ENCODE measurements around the gene SEC22C. TPM values are rescaled to one million over a fixed set of nuclear protein-coding genes. Genes with fewer than 3 reads are reported as not detected.

Gene SEC22C
- total and polyA plus RNA-seq, 2 of the 13 experiments (the other 11 are each of a cell fraction or from before 2014, with no cell fraction given): 20.0 to 40.0 TPM

- TF ChIP-seq, protein P1, sequence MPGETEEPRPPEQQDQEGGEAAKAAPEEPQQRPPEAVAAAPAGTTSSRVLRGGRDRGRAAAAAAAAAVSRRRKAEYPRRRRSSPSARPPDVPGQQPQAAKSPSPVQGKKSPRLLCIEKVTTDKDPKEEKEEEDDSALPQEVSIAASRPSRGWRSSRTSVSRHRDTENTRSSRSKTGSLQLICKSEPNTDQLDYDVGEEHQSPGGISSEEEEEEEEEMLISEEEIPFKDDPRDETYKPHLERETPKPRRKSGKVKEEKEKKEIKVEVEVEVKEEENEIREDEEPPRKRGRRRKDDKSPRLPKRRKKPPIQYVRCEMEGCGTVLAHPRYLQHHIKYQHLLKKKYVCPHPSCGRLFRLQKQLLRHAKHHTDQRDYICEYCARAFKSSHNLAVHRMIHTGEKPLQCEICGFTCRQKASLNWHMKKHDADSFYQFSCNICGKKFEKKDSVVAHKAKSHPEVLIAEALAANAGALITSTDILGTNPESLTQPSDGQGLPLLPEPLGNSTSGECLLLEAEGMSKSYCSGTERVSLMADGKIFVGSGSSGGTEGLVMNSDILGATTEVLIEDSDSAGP (CRISPR knock-in tag; IDR thresholded peaks at IDR 0.05; ENCODE audit: borderline replicate concordance): peak; percentile 89
- TF ChIP-seq RXRB (CRISPR knock-in tag; IDR thresholded peaks at IDR 0.05; ENCODE audit: borderline replicate concordance) (peak; percentile 10), GTF2F1 (IDR thresholded peaks at IDR 0.05; ENCODE audit: low read length) (no peak), ARNT2 (CRISPR knock-in tag; IDR thresholded peaks at IDR 0.05; ENCODE audit: low read depth) (peak; percentile 92), BRCA1 (CRISPR knock-in tag; IDR thresholded peaks at IDR 0.05) (peak; percentile 32; the same call in 1 of the 2 replicates), U2AF1 (optimal IDR thresholded peaks at IDR 0.05; ENCODE audit: low read depth, low read length) (no peak), ZNF720 (CRISPR knock-in tag; IDR thresholded peaks at IDR 0.05) (no peak), ISL2 (CRISPR knock-in tag; IDR thresholded peaks at IDR 0.05) (peak; percentile 74), ARID2 (CRISPR knock-in tag; IDR thresholded peaks at IDR 0.05; ENCODE audit: borderline replicate concordance) (0 out of 2 replicates have a peak, but pooled peaks have one; percentile 12), NFRKB (IDR thresholded peaks at IDR 0.05) (no peak), FUBP1 (CRISPR knock-in tag; IDR thresholded peaks at IDR 0.05; ENCODE audit: borderline replicate concordance) (0 out of 2 replicates have a peak, but pooled peaks have one; percentile 31), ZNF704 (CRISPR knock-in tag; IDR thresholded peaks at IDR 0.05; ENCODE audit: borderline replicate concordance) (no peak)
- TF ChIP-seq, protein P2, sequence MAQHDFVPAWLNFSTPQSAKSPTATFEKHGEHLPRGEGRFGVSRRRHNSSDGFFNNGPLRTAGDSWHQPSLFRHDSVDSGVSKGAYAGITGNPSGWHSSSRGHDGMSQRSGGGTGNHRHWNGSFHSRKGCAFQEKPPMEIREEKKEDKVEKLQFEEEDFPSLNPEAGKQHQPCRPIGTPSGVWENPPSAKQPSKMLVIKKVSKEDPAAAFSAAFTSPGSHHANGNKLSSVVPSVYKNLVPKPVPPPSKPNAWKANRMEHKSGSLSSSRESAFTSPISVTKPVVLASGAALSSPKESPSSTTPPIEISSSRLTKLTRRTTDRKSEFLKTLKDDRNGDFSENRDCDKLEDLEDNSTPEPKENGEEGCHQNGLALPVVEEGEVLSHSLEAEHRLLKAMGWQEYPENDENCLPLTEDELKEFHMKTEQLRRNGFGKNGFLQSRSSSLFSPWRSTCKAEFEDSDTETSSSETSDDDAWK (CRISPR knock-in tag; IDR thresholded peaks at IDR 0.05): no peak
- TF ChIP-seq, protein P3, sequence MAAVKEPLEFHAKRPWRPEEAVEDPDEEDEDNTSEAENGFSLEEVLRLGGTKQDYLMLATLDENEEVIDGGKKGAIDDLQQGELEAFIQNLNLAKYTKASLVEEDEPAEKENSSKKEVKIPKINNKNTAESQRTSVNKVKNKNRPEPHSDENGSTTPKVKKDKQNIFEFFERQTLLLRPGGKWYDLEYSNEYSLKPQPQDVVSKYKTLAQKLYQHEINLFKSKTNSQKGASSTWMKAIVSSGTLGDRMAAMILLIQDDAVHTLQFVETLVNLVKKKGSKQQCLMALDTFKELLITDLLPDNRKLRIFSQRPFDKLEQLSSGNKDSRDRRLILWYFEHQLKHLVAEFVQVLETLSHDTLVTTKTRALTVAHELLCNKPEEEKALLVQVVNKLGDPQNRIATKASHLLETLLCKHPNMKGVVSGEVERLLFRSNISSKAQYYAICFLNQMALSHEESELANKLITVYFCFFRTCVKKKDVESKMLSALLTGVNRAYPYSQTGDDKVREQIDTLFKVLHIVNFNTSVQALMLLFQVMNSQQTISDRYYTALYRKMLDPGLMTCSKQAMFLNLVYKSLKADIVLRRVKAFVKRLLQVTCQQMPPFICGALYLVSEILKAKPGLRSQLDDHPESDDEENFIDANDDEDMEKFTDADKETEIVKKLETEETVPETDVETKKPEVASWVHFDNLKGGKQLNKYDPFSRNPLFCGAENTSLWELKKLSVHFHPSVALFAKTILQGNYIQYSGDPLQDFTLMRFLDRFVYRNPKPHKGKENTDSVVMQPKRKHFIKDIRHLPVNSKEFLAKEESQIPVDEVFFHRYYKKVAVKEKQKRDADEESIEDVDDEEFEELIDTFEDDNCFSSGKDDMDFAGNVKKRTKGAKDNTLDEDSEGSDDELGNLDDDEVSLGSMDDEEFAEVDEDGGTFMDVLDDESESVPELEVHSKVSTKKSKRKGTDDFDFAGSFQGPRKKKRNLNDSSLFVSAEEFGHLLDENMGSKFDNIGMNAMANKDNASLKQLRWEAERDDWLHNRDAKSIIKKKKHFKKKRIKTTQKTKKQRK (IDR thresholded peaks at IDR 0.05; ENCODE audit: low read length): no peak
- TF ChIP-seq, protein P4, sequence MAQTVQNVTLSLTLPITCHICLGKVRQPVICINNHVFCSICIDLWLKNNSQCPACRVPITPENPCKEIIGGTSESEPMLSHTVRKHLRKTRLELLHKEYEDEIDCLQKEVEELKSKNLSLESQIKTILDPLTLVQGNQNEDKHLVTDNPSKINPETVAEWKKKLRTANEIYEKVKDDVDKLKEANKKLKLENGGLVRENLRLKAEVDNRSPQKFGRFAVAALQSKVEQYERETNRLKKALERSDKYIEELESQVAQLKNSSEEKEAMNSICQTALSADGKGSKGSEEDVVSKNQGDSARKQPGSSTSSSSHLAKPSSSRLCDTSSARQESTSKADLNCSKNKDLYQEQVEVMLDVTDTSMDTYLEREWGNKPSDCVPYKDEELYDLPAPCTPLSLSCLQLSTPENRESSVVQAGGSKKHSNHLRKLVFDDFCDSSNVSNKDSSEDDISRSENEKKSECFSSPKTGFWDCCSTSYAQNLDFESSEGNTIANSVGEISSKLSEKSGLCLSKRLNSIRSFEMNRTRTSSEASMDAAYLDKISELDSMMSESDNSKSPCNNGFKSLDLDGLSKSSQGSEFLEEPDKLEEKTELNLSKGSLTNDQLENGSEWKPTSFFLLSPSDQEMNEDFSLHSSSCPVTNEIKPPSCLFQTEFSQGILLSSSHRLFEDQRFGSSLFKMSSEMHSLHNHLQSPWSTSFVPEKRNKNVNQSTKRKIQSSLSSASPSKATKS (CRISPR knock-in tag; IDR thresholded peaks at IDR 0.05): no peak
- TF ChIP-seq, protein P5, sequence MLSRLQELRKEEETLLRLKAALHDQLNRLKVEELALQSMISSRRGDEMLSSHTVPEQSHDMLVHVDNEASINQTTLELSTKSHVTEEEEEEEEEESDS (CRISPR knock-in tag; IDR thresholded peaks at IDR 0.05; ENCODE audit: borderline replicate concordance): no peak
These were observed 18.6 kb upstream of the SEC22C start, which contains the start of gene NKTR (continued) for GRCh38 chr3:42600111-42600957.

Data from HepG2 (cell line).